CD4-positive, alpha-beta T cell treated with Interleukin-12 subunit alpha and Interleukin-12 subunit beta, for 1 hour (primary cell): Measurements from ENCODE around the gene EIF4H.
"Not testable (repeated sequence)": the region's sequence is repeated elsewhere in the genome, so short reads cannot be mapped to it uniquely, and the experiment has no call there.

ENCODE experiments used
- DNase-seq: peaks from one replicate; pipeline ENCODE4 v3.0.0-alpha.2; 2020

The EIF4H gene

DNA sequence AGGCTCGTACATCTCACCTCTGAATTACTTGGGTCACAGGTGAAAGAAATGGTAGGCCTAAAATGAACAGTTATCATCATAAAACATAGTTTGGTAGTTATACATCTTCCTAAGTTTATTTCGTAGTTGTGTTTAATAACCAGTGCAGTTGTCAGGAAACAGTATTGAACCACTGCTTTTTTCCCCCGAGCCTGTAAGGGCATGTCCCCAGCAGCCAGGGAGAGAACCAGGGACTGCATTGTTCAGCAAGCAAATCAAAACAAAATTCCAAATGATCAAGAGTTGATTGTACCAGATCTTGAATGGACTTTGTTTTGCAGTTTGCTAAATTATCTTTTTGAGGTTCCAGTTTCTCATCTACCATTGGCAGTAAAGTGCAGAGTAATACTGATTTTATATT is 2.4 kb downstream of the EIF4H start:
- no peak for DNase-seq

DNA sequence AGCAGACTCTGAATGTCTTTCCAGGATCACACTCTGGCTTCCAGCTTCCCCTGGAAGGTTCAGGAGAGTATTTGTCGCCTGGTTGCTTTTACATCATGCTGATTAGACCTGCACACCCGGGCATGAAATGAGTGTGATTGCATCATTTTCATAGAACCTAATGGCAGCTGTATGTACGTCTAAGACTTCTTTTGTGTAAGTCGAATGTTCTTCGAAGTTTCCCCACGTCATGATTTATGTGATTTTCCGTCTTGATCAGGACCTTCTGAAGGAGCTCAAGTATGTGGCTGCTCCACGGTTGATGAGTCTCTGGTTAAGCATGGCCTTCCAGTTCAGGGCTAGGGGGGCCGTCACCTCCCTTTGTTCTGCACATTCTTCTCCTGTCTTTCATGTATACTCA is 4.5 kb downstream of the EIF4H start:
- DNase-seq = no peak

DNA sequence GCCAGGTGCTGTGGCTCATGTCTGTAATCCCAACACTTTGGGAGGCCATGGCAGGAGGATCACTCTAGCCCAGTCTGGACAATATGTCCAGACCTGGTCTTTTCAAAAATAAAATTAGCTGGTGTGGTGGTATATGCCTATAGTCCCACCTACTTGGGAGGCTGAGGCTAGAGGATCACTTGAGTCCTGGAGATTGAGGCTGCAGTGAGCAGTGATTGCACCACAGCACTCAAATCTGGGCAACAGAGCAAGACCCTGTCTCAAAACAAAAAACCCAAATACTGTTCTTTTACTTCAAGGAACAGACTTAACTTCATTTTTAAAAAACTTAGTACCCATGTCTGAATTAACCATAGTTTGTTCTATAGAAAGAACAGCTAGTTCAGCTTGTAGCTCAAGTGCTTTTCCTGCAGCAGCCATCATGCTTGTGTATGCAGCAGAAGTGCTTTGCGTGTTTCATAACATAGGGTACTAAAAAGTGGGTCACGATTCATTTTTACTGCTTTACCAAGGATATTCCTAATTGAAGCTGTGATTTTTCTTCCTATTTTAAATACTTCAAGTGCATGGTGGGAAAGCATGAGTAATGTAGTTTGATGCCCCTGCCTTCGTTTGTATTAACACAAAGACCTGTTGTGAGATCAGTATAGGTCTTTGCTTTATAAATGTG is 5.9 kb downstream of the EIF4H start:
- no peak for DNase-seq

- no peak for DNase-seq
Observed at GRCh38 chr7:74180866-74181265, 6.7 kb downstream of the EIF4H start.

DNA sequence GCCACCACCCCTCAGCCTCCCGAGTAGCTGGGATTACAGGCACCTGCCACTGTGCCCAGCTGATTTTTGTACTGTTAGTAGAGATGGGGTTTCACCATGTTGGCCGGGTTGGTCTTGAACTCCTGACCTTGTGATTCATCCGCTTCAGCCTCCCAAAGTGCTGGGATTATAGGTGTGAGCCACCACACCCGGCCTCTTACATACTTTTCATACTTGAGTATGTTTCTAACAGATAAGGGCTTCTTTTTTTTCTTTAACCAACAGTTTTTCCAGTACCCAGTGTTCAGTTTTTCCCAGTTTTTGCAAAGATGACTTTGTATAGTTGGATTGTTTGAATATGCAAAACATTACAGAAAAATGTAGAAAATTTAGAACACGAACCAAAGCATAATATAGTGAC is 7.7 kb downstream of the EIF4H start:
- DNase-seq = no peak

DNA sequence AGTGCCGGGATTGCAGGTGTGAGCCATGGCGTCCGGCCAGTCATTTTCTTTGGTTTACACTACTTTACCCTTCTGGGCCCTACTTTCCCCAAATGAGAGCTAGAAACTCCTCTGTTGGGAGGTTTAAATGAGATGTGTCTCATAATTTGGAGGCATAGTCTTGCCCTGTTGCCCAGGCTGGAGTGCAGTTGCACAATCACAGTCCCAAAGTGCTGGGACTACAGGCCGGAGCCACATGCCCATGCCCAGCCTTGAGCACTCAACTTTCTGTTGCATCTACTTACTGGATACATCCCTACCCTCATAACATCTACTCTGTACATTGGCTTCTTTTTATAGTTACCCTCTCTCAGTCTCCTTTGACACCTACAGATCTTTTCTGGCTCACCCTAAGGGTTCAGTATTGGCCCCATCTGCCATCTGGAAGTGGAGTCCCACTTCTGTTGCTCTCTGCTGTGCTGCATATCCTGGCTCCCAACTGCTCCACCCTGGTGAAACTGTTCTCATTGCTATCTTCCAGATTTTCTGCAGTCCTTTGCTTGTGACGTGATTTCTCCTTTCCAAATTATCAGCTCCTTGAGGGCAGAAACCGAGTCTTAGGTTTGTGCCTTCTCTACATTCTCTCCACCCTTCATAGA is 8.4 kb downstream of the EIF4H start:
- no peak for DNase-seq

DNA sequence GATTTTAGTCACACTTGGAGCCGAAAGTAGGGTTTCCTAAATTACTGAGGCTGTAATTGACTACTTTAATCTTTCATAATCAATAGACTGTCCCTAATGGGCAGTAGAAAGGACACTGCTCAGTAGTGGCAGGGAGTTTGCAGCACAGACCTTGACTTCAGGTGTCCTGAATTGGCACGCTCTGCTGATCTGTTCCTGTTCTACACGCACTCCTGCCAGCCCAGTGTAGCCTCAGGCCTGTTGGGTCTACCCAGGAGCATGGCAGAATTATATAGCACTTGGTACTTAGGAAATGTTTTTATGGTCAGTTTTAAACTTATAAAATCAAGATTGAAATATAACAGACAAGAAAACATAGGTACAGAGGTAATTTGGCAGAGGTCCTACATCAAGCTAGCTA is 9.0 kb downstream of the EIF4H start:
- no peak for DNase-seq

DNA sequence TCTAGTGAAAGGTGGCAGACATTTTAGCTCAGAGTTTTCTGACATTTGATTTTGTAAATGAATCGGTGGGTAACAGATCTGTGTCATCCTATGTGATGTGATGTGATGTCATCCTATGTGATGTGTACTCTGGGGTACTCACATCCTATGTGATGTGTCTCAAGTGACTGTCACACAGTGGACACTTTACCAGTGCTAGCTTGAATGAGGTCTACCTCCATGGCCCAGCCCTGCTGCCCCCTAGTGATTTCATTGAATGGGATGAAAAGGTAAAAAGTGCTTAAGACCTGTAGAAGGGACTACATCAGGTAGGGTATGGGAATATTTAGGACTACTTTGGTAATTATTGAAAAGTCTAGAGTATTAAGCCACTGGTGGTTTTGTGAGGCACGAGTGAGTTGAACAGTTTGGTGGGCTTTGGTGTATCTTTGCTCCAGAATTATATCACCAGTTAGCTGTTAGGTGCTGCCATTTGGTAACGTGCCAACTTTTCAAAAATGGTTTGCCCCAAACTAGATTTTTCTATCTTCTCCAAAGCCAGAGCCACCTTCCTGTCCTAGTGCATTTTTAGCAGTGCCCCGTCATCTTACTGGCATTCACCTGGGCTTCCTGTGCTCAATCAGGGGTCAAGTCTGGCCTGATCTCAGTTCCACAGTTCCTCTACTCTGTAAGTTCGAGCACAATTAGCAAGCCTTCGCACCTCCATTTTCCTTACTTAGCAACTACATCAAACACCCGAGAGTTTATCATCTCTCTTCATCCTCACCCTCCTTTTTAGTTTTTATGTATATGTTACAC is 9.7 kb downstream of the EIF4H start:
- DNase-seq = peak; percentile 41

- no peak for DNase-seq
Observed at GRCh38 chr7:74185016-74185415, 10.9 kb downstream of the EIF4H start.

GRCh38 chr7:74185636-74186035 is 11.5 kb downstream of the EIF4H start:
- no peak for DNase-seq

- no peak for DNase-seq
Observed at GRCh38 chr7:74187915-74188675, 13.9 kb downstream of the EIF4H start.

DNA sequence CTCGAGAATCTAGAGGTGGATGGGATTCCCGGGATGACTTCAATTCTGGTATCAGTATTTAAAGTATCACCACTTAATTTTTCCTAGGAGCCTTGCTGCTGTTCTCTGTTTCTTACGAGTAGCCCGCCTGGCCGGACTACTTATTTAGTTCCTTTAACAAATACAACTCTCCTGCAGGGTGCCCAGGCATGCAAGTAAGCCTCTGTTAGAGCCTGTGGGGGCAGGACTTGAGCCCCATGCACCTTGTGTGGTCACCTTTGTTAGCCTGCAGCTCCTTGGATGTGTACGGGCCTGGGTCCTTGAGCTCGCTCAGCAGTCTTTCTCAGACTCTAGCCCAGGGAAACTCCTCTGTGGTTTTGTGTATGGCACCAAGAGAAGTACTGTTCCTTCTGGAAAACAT is 16.1 kb downstream of the EIF4H start:
- no peak for DNase-seq

DNA sequence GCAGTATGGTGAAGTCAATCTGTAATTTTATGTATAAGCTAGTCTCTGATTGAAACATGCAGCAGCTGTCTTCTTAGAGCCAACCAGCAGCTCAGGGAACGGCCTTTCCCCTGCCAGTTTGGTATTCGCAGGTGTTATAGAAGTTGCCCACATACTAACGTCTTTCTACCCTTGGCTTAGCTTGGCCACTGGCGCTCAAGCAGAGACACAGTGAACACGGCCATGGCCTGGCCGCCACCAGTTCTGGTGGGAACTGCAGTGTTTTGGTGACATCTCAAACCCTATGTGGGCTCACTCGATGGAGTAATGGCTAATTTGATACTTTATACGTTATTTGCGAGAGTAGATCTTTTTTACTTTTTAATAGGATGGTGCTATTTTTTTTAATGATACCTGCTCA is 17.1 kb downstream of the EIF4H start:
- no peak for DNase-seq

GRCh38 chr7:74193054-74193453 is 18.9 kb downstream of the EIF4H start:
- DNase-seq = no peak

GRCh38 chr7:74193913-74194312 is 19.8 kb downstream of the EIF4H start:
- no peak for DNase-seq

DNA sequence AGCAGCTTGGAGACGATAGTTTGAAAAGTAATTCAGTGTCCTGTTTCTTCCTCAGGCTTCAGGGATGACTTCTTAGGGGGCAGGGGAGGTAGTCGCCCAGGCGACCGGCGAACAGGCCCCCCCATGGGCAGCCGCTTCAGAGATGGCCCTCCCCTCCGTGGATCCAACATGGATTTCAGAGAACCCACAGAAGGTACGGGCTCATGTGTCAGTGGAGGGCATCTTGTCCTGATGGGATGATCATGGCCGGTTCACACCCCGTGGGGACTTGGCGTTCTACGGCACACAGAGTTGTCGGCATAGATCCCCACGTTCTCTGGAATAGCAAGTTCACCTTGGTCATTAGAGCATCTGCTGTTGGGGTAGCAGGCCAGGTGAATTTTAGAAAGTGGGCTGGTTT is 20.5 kb downstream of the EIF4H start:
- DNase-seq = no peak

DNA sequence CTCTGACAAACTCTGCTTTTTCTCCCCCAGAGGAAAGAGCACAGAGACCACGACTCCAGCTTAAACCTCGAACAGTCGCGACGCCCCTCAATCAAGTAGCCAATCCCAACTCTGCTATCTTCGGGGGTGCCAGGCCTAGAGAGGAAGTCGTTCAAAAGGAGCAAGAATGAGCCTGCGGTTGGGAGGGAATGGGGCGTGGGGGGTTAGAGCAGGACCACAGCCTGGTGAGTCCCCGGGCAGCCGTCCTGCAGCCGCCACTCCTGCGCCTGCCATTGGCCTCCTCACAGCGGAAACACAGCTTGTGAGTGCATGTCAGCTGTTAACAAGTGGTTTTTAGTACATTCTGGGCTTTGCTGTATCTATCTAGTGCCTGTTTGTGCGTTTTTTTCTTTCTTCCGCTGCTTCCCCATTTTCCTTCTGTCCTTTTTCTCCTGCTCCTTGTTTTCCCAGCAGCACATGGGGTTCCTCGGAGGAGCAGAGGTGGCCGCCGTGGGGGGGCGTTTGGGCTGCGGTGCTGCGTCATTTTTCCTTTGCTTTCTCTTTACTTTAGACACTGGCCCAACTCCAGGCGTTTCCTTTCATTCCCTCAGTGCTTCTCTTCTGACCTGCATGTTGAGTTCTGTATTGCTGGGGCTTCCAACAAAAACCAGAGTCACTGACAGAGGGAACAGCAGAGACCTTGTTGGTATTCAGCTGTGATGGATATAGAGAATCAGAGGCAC is 21.1 kb downstream of the EIF4H start:
- DNase-seq = not testable (repeated sequence)

DNA sequence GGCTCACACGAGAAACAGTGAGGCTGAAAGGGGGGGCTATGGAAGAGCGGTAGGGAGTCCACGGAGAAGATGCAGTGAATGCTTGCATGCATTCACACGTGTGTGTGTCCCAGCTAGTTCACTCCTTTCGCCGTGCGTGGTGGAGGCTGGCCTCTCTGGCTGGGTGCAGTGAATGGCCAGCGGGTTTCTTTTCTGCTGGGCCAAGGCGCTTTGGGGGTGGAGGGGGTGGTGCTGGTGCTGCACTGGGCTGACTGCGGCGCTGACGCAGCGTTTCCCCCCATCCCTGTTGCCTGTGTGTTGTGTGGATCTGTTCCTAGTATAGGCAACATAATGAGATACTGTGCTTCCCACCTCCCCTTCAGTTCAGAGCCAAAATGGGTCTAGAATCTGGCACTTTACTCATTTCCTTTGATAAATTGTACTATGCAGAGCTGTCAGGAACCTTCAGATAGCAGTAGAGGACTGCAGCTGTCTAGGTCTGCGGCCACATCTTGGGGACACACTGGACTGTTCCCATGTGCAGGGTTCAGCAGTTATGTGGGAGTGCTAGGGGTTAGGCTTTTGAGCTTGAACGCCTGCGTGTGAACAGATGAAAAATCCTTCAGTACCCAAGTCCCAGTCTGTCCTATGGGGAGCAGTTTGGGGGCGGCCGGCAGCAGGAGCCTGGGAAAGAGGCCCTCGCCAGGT is 22.0 kb downstream of the EIF4H start:
- DNase-seq = not testable (repeated sequence)

GRCh38 chr7:74197449-74198124 is 23.4 kb downstream of the EIF4H start:
- no peak for DNase-seq

DNA sequence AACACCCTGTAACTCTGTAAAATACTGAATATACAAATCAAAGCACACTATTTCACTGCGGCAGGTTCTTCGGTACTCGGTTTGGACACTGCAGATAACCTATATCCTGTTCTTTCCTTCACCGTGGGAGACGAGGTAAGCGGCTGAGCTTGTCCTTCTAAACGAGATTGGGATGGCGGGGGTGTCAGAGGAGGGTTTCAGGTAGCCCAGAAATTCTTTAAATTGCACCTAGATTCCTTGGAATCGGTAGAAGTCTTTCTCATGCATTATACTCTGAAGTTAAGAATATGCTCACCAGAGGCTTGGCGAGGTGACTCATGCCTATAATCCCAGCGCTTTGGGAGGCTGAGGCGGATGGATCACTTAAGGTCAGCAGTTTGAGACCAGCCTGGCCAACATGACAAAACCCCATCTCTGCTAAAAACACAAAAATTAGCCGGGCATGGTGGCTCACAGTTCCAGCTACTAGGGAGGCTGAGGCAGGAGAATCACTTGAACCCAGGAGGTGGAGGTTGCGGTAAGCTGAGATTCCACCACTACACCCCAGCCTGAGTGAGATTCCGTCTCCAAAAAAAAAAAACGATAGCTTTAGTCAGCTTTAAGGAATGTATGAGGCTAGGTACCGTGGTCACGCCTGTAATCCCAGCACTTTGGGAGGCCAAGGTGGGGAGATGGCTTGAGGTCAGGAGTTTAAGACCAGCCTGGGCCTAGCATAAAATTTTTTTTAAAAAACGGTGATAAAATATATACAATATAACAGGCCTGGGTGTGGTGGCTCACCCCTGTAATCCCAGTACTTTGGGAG is 25.6 kb downstream of the EIF4H start:
- DNase-seq = no peak
